GM12892 (cell line): ENCODE measurements around the gene ZNF425.

Source experiments
- POLR2A ChIP-seq: IDR thresholded peaks from 2 replicates; pipeline ENCODE4 v1.6.1; 2011; ENCODE audit warnings: low read depth, low read length, control low read depth
- POLR2AphosphoS5 ChIP-seq: IDR thresholded peaks from 2 replicates; pipeline ENCODE4 v1.6.1; 2011; ENCODE audit warnings: low read depth, low read length, control low read depth
- TAF1 ChIP-seq: IDR thresholded peaks from 2 replicates; pipeline ENCODE4 v1.6.1; 2011; ENCODE audit warnings: low read depth, mild to moderate bottlenecking, control low read depth, low read length, borderline replicate concordance

- no peak for TF ChIP-seq POLR2AphosphoS5
- no peak for TF ChIP-seq POLR2A
- TF ChIP-seq TAF1: no peak
These were observed 40.3 kb downstream of the ZNF425 start for GRCh38 chr7:149085866-149086265.
